Measurements from ENCODE around the gene KCNH2.

KCNH2 gene

GRCh38 chr7:150902078-150903033, 75.8 kb downstream of the KCNH2 start:
- TF ChIP-seq CTCF (IDR thresholded peaks at IDR 0.05; ENCODE audit: low read depth, low read length): no peak
- no peak for DNase-seq (ENCODE audit: extremely low read depth, low read depth)

- no peak for TF ChIP-seq CTCF (IDR thresholded peaks at IDR 0.05; ENCODE audit: low read depth, low read length)
- DNase-seq (ENCODE audit: extremely low read depth, low read depth): no peak
Measured at GRCh38 chr7:150901160-150902035, 76.7 kb downstream of the KCNH2 start.

DNA sequence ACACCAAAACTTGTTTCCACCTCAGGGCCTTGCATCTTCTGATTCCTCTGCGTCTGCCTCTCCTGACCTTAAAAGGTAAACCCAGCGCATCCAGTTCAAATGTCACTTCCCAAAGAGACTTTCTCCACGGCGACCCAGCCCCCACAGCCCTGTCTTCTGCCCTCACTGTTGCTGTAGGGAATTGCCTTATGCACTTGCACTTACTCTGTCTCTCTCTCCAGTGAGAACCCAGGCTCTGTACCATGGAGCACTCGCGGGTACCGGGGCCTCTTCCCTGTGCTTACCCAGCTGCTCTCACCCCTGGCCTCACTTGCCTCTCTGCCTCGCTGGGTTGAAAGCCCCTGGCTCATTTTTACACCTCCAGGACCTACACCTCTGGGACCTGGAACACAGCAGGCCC, 77.4 kb downstream of the KCNH2 start:
- no peak for TF ChIP-seq CTCF (IDR thresholded peaks at IDR 0.05; ENCODE audit: low read depth, low read length)
- DNase-seq (ENCODE audit: extremely low read depth, low read depth): no peak

DNA sequence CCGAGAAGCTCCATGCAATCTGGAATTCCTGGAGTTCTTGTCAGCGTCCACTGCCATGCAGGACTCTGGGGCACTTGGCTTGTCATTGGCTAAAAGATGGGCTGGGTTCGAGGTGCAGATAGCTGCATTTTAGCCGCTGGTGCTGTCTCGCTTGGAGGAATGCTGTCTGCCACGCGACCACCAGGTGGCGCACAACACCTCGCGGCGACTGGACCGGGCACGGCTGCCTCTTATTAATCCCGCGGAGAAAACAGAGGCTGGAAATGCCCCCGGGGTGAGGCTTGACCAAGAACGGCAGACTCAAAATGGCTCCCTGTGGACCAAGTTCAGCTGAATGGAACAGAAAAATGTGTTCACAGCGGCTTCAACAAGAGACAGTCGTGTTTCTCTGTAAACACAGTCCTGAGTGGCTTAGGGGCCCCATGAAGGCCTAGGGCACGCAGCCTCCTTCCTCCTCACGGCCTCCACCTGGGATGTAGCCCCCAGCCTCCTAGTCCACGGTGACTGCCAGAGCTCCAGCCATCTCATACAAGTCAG, 79.6 kb downstream of the KCNH2 start:
- peak; percentile 92 for TF ChIP-seq CTCF (IDR thresholded peaks at IDR 0.05; ENCODE audit: low read depth, low read length)
- DNase-seq (ENCODE audit: extremely low read depth, low read depth): peak; percentile 23

- no peak for DNase-seq (ENCODE audit: extremely low read depth, low read depth)
Measured at GRCh38 chr7:150897502-150898474, 80.3 kb downstream of the KCNH2 start.

More at GRCh38 chr7:150897502-150898474, 80.3 kb downstream of the KCNH2 start:
- TF ChIP-seq CTCF (IDR thresholded peaks at IDR 0.05; ENCODE audit: low read depth, low read length): no peak

Data from AG09319 (cell line).